ENCODE data around the gene ARHGAP45. TPM values are rescaled to one million over a fixed set of nuclear protein-coding genes. Genes with fewer than 3 reads are reported as not detected.

ARHGAP45 gene
- total RNA-seq, 2 donors from 2014 or later: 211 to 310 TPM

DNA sequence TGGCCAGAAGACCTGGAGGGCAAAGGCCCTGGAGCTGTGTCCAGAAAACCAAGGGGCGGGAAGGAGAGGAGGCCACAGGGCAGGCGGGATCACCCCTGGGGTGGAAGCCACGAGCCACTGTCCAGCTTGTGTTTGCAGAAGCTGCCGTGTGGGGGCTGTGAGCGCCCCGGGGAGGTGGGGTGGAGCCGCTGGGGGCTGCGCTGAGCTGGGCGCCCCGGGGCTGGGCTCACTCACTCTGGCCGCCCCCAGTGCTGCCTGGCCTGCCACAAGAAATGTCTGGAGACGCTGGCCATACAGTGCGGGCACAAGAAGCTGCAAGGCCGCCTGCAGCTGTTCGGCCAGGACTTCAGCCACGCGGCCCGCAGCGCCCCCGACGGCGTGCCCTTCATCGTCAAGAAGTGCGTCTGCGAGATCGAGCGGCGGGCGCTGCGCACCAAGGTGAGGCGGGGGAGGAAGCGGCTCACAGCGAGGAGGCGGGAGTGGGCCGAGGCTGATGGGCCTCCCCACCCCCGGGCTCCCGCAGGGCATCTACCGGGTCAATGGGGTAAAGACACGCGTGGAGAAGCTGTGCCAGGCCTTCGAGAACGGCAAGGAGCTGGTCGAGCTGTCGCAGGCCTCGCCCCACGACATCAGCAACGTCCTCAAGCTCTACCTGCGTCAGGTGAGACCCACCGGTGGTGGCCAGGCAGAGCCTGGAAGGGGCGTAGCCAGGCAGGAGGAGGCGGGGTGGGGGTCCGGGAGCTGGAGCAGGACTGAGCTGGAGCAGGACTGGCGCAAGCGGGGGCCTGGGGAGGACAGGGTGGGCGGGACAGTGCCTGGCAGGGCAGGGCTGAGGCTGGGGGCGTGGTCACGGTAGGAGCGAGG, 14.6 kb downstream of the ARHGAP45 start:
- no peaks in the 10 kb centered on the region for H3K9me3 Mint-ChIP-seq
- H3K4me1 Mint-ChIP-seq: peaks cover 9% of the 10 kb centered on the region
- H3K27me3 Mint-ChIP-seq: no peaks in the 10 kb centered on the region
- no peak overlapping the region for H3K4me3 Mint-ChIP-seq
- H3K36me3 Mint-ChIP-seq (ENCODE audit: low read depth): peaks cover 98% of the 10 kb centered on the region
- ATAC-seq (replicated peaks): no peak
- no peak overlapping the region for H3K27ac Mint-ChIP-seq

DNA sequence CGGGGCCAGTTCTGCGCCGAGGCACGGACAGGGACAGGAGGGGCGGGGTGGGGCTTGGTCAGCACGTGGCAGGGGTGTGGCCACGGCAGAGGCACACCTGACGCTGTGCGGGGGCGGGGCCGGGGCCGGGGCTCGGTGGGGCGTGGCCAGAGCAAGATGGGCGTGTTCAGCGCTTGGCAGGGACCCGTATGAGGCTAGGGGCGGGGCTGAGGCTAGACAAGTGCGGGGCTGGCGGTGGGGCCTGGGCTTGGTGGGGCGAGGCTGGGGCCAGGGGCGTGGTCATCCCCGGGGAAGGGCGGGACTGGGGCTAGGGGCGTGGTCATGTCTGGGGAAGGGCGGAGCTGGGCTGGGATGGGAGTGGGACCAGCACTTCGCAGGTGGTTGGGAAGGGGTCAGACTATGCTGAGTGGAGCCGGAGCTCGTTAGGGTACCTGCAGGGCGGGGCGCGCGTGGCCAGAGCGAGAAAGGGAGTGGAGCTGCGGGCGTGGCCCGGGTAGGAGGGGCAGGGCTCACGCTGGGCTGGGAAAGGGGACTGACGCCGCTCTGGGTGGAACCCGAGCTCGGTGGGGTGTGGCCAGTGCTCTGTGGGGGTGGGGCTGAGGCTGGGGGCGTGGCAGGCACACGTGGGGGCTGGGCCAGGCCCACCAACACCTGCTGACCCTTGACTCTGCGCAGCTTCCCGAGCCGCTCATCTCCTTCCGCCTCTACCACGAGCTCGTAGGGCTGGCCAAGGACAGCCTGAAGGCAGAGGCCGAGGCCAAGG, 15.4 kb downstream of the ARHGAP45 start:
- Mint-ChIP-seq H3K4me3 (no peak overlapping the region), H3K27ac (no peak overlapping the region), H3K36me3 (ENCODE audit: low read depth) (peaks cover 91% of the 10 kb centered on the region), H3K27me3 (no peaks in the 10 kb centered on the region), H3K9me3 (no peaks in the 10 kb centered on the region), H3K4me1 (peaks cover 9% of the 10 kb centered on the region)
- peak; percentile 70 for ATAC-seq (replicated peaks)

DNA sequence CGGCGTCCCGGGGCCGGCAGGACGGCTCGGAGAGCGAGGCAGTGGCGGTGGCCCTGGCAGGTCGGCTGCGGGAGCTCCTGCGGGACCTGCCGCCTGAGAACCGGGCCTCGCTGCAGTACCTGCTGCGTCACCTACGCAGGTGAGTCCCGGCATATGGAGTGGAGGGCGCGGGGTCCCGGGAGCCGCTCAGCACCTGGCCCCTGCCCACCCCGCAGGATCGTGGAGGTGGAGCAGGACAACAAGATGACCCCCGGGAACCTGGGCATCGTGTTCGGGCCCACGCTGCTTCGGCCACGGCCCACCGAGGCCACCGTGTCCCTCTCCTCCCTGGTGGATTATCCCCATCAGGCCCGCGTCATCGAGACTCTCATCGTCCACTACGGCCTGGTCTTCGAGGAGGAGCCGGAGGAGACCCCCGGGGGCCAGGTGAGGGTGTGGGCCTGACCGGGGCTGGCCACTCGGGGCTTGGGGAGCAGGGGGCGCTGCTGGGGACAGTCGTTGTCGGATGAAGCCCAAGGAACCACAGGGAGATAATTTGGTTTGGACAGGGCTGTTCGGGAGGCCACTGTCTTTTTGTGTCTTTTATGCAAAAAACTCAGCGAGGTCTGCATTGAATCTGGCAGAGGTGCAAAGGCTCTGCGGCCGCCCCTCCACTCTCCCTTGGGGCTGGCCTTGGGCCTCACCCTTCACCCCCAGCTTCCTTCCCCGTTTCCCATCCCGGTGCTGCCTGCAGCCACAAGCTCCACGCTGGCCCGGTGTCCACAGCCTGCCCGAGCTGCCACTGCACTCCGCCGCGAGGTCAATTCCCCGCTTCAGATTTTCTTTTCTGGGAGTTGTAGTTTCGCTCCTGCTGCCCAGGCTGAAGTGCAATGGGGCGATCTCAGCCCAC, 16.2 kb downstream of the ARHGAP45 start:
- H3K4me3 Mint-ChIP-seq: peak overlapping the region; percentile 11

DNA sequence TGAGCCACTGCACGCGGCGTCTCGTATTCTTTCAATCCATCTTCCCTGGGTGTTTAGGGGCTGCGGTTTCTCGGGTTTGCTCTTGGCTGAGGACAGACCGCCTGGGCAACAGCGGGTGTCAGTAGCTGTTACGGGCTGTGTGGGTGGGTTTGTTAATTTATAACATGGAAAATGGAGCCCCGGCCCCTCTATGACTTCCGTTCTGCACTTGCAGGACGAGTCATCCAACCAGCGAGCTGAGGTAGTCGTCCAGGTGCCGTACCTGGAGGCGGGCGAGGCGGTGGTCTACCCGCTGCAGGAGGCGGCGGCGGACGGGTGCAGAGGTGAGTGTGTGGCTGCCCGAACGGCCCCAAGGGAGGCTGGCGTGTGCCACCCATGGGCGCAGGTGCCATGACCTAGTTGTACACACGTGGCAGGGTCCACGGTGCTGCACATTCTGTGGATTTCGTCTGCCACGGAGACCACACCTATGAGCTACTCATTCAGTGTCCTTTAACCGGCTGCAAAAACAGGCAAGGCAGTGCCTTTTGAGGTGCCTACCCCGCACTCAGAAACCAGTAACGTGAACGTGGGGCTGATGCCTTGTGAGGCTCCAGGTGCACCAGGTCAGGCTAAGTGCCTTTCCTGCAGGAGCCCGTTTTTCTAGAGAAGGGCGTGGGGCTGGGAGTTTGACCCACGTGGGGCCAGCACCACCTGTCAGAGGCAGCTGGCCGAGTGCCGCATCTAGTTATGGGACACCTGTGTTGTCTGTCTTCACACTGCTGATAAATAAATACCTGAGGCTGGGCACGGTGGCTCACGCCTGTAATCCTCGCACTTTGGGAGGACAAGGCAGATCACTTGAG, 17.3 kb downstream of the ARHGAP45 start:
- Mint-ChIP-seq H3K36me3 (ENCODE audit: low read depth) (peaks cover 89% of the 10 kb centered on the region), H3K27me3 (no peaks in the 10 kb centered on the region), H3K27ac (peak overlapping the region; percentile 76), H3K4me3 (peak overlapping the region; percentile 26), H3K4me1 (peaks cover 22% of the 10 kb centered on the region), H3K9me3 (no peaks in the 10 kb centered on the region)
- ATAC-seq (replicated peaks): no peak

More for the DNA sequence above, 16.2 kb downstream of the ARHGAP45 start:
- Mint-ChIP-seq H3K36me3 (ENCODE audit: low read depth) (peaks cover 91% of the 10 kb centered on the region), H3K4me1 (peaks cover 17% of the 10 kb centered on the region), H3K27me3 (no peaks in the 10 kb centered on the region), H3K9me3 (no peaks in the 10 kb centered on the region), H3K27ac (peak overlapping the region; percentile 54)
- no peak for ATAC-seq (replicated peaks)

DNA sequence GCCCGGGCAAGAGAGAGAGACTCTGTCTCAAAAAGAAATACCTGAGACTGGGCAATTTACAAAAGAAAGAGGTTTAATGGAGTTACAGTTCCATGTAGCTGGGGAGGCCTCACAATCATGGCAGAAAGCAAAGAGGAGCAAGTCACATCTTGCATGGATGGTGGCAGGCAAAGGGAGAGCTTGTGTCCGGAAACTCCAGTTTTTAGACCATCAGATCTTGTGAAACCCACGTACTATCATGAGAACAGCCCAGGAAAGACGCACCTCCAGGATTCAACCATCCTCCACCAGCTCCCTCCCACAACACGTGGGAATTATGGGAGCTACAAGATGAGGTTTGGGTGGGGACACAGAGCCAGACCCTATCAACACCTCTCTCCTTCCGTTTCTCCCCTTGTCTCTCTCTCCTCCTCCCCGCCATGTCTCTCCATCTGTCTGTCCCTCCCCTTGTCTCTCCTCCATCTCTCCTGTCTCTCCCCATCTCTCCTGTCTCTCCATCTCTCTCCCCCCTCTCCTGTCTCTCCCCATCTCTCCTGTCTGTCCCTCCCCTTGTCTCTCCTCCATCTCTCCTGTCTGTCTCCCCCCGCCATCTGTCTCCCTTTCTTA, 18.2 kb downstream of the ARHGAP45 start:
- Mint-ChIP-seq H3K4me1 (peaks cover 22% of the 10 kb centered on the region), H3K9me3 (no peaks in the 10 kb centered on the region), H3K27ac (peak overlapping the region; percentile 76), H3K4me3 (peak overlapping the region; percentile 26), H3K36me3 (ENCODE audit: low read depth) (peaks cover 88% of the 10 kb centered on the region), H3K27me3 (no peaks in the 10 kb centered on the region)
- ATAC-seq (replicated peaks): no peak

DNA sequence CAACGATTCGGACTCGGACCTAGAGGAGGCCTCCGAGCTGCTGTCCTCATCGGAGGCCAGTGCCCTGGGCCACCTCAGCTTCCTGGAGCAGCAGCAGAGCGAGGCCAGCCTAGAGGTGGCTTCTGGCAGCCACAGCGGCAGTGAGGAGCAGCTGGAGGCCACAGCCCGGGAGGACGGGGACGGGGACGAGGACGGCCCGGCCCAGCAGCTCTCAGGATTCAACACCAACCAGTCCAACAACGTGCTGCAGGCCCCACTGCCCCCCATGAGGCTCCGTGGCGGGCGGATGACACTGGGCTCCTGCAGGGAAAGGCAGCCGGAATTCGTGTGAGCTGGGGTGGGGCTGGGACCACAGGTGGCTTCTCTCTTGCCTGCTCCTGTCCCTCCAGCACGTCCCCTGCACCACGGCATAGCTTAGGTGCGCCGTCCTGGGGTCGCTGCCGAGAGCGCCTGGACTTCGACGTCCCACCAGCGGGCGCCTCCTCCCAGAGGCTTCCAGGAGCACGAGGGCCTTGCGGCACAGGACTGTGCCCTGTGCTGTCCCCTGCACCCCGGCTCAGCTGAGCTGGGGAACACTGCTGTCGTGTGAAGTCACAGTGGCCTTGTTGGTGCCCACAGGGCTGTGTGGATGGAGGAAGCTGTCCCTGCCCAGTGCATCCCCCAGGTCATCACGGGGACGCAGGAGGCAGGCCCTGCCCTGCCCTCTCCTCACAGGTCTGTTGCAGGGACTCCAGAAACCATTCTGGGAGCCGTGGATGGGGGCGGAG, 18.9 kb downstream of the ARHGAP45 start:
- Mint-ChIP-seq H3K36me3 (ENCODE audit: low read depth) (peaks cover 84% of the 10 kb centered on the region), H3K4me1 (peaks cover 22% of the 10 kb centered on the region), H3K4me3 (peak overlapping the region; percentile 26), H3K27ac (peak overlapping the region; percentile 76), H3K9me3 (no peaks in the 10 kb centered on the region), H3K27me3 (no peaks in the 10 kb centered on the region)
- no peak for ATAC-seq (replicated peaks)

DNA sequence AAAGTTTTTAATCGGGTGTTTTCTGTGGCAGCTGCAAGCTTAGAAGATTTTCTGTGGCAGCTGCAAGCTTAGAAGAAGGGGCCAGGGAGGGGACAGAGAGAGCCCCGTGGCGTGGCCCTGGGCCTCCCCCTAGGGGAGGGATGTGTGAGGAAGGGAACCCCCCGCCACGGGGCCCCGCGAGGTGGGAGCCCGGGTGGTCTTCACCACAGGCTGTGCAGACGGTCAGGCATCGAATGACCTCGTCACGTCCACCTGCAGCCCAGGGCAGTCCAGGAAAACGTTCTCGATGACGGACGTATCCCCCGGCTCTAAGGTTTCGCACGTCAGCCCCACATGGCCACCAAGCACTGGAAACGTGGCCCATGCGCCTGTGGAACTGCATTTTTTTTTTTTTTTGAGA, 19.6 kb downstream of the ARHGAP45 start:
- peaks cover 82% of the 10 kb centered on the region for H3K36me3 Mint-ChIP-seq (ENCODE audit: low read depth)
- H3K27ac Mint-ChIP-seq: peak overlapping the region; percentile 20
- H3K4me3 Mint-ChIP-seq: no peak overlapping the region
- no peak for ATAC-seq (replicated peaks)
- no peaks in the 10 kb centered on the region for H3K9me3 Mint-ChIP-seq
- no peaks in the 10 kb centered on the region for H3K27me3 Mint-ChIP-seq
- H3K4me1 Mint-ChIP-seq: peaks cover 22% of the 10 kb centered on the region

DNA sequence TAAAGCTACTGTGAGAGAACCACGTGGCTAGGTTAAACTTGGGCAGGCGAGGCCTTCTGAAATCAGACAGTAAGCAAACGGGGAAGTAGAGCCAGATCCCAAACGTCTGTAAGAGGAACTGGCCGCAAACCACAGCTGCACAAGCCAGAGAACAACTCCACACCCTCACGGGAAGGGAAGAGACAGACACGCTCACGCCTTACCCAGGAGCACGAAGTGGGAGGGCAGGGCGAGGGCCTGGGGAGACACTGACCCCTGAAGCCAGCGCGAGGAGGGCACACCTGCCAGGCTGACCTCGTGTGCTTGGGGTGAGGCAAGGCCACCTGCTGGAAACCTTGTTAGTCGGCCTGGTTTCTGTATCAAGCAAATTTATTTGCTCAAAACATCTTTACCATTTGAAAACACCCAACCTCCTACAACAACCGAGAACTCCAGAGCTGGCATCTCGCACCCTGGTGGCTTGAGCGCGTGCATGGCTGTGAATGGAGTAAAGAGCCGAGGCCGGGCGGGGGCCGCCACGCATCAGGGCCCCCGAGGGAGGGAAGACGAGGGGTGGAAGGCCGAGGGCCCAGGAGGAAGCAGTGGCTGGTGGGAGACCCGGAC, 20.9 kb downstream of the ARHGAP45 start:
- peaks cover 22% of the 10 kb centered on the region for H3K4me1 Mint-ChIP-seq
- peak overlapping the region; percentile 92 for H3K27ac Mint-ChIP-seq
- H3K9me3 Mint-ChIP-seq: no peaks in the 10 kb centered on the region
- peak overlapping the region; percentile 67 for H3K4me3 Mint-ChIP-seq
- H3K36me3 Mint-ChIP-seq (ENCODE audit: low read depth): peaks cover 84% of the 10 kb centered on the region
- peak; percentile 38 for ATAC-seq (replicated peaks)
- H3K27me3 Mint-ChIP-seq: no peaks in the 10 kb centered on the region

DNA sequence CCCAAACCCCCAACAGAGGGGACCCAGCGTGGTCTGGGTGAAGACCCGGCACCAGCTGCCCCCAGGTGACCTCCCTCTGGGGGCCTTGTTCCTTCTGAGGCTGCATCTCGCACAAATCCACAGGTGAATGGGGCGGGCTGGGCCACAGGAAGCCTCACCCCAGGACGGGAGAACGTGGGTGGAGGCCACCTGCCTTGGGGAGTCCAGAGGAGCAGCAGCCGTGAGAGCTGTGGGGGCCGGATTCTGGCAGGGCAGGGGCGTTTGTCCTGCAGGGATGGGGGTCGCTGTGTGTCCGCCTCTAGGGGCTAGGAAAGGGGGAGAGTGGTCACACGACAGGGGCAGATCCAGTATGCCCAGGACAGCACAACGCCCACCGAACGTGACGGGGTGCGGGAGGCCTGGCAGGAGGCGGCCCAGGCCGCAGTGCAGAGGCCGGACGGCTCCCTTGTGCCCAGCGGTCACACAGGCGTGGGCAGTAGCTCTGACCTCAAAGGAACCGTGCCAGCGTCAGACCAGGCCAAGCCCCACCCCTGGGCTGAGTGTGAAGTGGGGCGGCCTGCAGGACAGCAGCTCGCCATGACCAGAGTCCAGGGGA, 21.5 kb downstream of the ARHGAP45 start:
- ATAC-seq (replicated peaks): peak; percentile 22
- peaks cover 84% of the 10 kb centered on the region for H3K36me3 Mint-ChIP-seq (ENCODE audit: low read depth)
- peak overlapping the region; percentile 92 for H3K27ac Mint-ChIP-seq
- H3K27me3 Mint-ChIP-seq: no peaks in the 10 kb centered on the region
- H3K4me1 Mint-ChIP-seq: peaks cover 22% of the 10 kb centered on the region
- no peaks in the 10 kb centered on the region for H3K9me3 Mint-ChIP-seq
- peak overlapping the region; percentile 67 for H3K4me3 Mint-ChIP-seq

DNA sequence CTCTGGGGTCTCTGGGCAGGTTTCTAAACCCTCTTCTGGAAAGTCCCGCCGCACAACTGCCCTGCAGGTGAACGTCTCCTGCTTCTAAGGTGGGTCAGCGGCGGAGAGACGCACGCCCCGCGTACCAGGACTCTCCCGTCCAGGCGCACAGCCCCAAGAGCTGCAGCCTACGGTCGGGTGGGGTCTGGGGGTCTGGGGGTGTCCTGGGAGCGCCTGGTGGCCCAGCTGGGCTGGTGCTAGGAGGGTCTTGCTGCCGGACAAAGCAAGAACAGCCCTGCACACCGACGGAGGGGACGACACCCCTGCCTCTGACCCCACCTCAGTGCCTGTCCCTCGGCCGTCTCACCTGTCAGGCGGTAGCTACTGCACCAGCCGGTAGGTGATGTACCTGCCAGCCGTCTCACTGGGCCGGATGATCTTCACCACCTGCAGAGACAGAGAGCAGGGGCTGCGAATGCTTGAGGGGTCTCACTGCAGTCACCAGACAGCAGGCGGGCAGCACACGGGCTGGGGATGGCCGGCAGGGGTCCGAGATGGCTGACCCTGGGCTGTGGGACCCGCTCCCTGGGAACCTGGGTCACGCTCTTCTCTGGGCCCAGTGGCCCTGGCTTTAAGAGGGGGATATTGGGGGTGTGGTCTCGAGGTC, 22.3 kb downstream of the ARHGAP45 start:
- H3K27ac Mint-ChIP-seq: peak overlapping the region; percentile 92
- peaks cover 22% of the 10 kb centered on the region for H3K4me1 Mint-ChIP-seq
- no peaks in the 10 kb centered on the region for H3K9me3 Mint-ChIP-seq
- no peaks in the 10 kb centered on the region for H3K27me3 Mint-ChIP-seq
- H3K4me3 Mint-ChIP-seq: no peak overlapping the region
- peaks cover 84% of the 10 kb centered on the region for H3K36me3 Mint-ChIP-seq (ENCODE audit: low read depth)
- no peak for ATAC-seq (replicated peaks)

DNA sequence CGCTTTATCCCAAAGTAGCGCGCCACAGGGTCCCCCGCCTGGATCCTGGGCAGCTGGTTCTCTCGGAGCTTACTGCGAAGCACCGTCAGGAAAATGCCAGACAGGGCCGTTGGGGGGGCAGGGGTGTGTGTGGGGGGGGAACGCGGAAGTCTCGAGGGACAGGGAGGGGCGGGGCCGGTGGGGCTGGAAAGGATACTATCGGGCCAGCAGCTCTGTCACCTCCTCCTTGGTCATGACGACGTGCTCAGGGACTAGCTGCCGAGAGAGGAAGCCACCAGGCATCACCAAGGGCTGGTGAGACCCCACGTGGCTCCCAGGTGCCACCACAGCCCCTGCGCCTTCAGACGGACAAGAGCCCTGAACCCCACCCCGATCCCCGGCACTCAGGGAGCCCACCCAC, 22.9 kb downstream of the ARHGAP45 start:
- no peak for ATAC-seq (replicated peaks)
- Mint-ChIP-seq H3K36me3 (ENCODE audit: low read depth) (peaks cover 84% of the 10 kb centered on the region), H3K4me1 (peaks cover 20% of the 10 kb centered on the region), H3K27ac (no peak overlapping the region), H3K27me3 (no peaks in the 10 kb centered on the region), H3K9me3 (no peaks in the 10 kb centered on the region), H3K4me3 (no peak overlapping the region)

All from activated T-helper 17 cell treated with anti-CD3 and anti-CD28 coated beads, Interleukin-2, amount 50 U/mL, for 72 hours (primary cell).